ENCODE measurements around the gene UNC13A.
"Not testable (repeated sequence)": the region's sequence is repeated elsewhere in the genome, so short reads cannot be mapped to it uniquely, and the experiment has no call there.

Gene UNC13A

DNA sequence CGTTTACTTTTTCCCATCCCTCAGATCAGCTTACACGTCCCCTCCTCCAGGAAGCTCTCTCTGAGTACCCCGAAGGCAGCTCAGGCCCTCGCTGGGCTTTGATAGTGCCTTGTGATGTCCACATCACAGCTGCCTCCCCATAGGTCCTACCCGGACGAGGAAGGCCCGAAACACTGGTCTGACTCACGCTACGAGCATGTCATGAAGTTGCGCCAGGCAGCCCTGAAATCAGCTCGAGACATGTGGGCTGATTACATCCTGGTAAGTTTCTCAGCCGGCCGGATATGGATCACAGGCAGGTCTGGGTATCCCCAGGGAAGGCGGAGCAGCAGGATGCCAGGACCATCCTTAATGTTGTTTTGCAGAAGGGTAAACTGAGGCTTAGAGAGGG lies 128.0 kb downstream of the UNC13A start:
- no peak for DNase-seq

DNA sequence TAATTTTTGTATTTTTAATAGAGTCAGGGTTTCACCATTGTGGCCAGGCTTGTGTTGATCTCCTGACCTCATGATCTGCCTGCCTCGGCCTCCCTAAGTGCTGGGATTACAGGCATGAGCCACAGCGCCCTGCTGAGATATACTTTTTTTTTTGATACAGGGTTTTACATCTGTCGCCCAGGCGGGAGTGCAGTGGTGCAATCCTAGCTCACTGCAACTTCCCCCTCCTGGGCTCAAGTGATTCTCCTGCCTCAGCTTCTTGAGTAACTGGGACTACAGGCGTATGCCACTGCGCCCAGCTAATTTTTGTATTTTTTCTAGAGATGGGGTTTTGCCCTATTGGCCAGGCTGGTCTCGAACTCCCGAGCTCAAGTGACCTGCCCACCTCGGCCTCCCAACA lies 130.7 kb downstream of the UNC13A start:
- no peak for DNase-seq

DNA sequence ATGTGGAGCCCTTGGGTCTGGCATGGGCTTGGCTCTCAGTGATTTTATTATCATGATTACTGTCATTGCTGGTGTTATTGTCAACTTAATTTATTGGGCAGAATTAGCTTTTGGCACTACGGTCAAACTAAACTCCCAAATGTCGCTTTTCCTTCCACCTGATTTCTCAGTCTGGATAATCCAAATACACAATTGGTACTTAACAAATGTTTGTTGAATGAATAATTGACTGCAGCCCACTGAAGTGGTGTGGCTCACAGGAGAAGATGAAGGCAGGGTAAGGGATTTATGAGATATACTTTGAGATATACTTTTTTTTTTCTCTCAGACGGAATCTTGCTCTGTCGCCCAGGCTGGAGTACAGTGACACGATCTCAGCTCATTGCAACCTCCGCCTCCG lies 131.2 kb downstream of the UNC13A start:
- DNase-seq = no peak

DNA sequence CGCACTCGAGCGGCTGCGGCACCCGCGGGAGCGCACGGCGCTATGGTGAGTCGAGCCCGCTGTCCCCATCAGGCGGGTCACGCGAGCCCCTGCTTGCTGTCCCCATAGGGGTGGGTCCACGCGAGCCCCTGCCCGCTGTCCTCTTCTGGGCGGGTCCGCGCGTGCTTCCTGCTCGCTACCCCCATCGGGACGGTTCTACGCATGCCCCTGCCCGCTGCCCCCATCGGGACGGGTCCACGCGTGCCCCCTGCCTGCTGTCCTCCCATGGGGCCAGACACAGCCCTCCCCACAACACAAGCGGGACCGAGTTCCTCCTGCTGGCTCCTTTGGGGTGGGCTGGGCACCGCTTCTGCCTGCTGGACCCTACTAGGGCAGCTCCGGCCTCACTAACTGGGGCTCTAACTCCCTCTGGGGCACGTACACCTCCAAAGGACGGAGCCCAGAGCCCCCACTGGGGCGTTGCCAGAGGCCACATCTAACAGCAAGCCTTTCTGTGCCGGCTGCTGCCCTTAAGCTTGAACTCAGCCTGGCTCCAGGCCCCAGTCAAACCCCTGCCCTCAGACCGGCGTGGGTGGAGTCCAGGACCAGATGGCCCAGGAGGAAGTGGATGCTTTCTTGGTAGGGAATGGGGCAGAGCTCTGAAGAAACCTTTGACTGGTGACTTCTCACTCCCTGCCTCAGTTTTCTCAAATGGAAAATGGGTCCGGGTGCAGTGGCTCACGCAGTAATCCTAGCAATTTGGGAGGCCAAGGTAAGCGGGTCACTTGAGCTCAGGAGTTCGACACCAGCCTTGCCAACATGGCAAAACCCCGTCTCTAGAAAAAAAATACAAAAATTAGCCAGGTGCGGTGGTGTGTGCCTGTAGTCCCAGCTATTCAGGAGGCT lies 132.0 kb downstream of the UNC13A start:
- peak in 2 of 5 donors; percentile 22 to 25 for DNase-seq

DNA sequence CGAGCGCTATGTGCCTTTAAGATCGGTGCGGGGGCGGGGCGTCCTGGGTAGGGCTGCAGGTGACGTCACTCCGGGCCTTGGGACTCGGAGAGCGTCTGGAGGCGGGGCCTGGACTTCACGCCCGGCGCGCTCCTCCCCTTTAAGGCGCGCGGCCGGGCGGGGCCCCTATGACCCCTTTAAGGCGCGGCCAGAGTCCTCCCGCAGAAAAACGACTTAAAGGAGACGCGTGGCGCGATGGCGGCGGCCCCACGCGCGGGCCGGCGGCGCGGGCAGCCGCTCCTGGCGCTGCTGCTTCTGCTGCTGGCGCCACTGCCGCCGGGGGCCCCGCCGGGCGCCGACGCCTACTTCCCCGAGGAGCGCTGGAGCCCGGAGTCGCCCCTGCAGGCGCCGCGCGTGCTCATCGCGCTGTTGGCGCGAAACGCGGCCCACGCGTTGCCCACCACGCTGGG lies 132.7 kb downstream of the UNC13A start, which contains the start of gene COLGALT1:
COLGALT1 (plus strand) TSS at position 170 of the 449 bp plus-strand sequence; CDS start at position 235, 65 bp downstream.
- DNase-seq = peak; percentile 95 to 98 (median 97)

DNA sequence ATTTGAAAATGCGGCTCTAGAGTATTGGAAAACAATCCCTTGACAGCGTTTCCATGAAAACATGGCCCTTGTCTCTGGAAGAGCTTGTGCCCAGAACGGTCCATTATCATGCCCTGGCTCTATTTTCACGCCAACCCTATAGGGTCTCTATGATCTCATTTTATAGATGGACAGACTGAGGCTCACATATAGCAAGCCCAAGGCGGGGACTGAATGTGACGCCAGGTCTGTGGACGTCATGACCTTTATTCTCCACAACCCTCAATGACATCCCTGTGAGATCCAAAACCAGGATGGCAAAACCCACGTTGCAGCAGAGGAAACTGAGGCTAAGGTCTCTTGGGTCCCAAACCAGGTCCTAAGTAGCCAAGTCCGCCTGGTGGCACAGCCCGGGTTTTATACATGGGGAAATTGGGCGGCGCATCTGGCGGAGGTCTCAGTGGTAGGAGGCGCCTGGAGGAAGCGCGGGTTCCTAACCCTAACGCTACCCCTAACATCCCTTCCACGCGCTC lies 133.1 kb downstream of the UNC13A start:
- DNase-seq = no peak

DNA sequence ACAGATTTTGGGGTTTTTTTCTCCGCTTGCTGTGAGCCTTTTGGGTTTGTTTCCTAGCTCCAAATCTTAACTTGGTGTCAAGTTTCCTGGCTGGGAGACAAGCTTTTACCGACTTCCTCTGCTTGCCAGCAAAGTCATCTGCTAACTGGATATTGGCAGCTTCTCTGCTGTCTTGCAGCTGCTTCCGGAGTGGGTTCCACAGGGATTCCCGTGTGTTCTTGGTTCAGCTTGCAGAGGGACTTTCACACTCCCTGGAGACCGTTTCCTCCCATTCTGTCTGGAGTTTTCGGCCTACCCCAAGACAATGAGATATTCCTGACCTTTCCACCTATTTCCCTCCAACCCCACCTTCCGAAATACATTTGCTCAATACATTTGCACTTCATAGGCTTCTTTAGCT lies 134.9 kb downstream of the UNC13A start:
- DNase-seq = no peak

DNA sequence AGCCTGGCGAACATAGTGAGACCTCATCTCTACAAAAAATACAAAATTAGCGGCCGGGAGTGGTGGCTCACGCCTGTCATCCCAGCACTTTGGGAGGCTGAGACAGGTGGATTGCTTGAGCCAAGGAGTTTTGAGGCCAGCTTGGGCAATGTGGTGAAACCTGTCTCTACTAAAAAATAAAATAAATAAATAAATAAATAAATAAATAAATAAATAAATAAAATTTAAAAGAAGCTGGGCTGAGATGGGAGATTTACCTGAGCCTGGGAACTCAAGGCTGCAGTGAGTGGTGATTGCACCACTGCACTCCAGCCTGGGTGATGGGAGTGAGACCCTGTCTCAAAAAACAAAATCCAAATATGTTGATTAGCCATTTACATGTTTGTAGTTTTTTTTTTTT lies 135.4 kb downstream of the UNC13A start:
- DNase-seq = not testable (repeated sequence)

Measured in T-helper 1 cell (primary cell).